NOMO-1 (cell line): ENCODE data around the gene FRMPD1.

Experiments
- DNase-seq, 2 experiments: peaks; one replicate each; lab custom pipeline; 2025; ENCODE audit not compliant: unreplicated experiment in 2 of 2; lab: John Stamatoyannopoulos, UW

FRMPD1 gene

GRCh38 chr9:37676411-37676830 is 25.7 kb downstream of the FRMPD1 start:
- DNase-seq: no peak

- no peak for DNase-seq
Observed at GRCh38 chr9:37677435-37677834, 26.7 kb downstream of the FRMPD1 start.

GRCh38 chr9:37678789-37679273 is 28.1 kb downstream of the FRMPD1 start:
- DNase-seq: no peak

- DNase-seq: no peak
Observed at GRCh38 chr9:37679649-37680402, 29.1 kb downstream of the FRMPD1 start.

- DNase-seq: no peak
Observed at GRCh38 chr9:37682951-37683350, 32.2 kb downstream of the FRMPD1 start.

- no peak for DNase-seq
Observed at GRCh38 chr9:37683531-37684371, 33.0 kb downstream of the FRMPD1 start.

- DNase-seq: no peak
Observed at GRCh38 chr9:37692622-37693221, 42.0 kb downstream of the FRMPD1 start.

GRCh38 chr9:37693260-37693659 is 42.5 kb downstream of the FRMPD1 start:
- DNase-seq: no peak

- no peak for DNase-seq
Observed at GRCh38 chr9:37694355-37694754, 43.6 kb downstream of the FRMPD1 start.

GRCh38 chr9:37696528-37696927 is 45.8 kb downstream of the FRMPD1 start:
- DNase-seq: no peak

- no peak for DNase-seq
Observed at GRCh38 chr9:37700131-37700530, 49.4 kb downstream of the FRMPD1 start.

- DNase-seq: no peak
Observed at GRCh38 chr9:37700900-37701299, 50.1 kb downstream of the FRMPD1 start.

GRCh38 chr9:37705787-37706186 is 55.0 kb downstream of the FRMPD1 start:
- DNase-seq: no peak

- no peak for DNase-seq
Observed at GRCh38 chr9:37706290-37706689, 55.5 kb downstream of the FRMPD1 start.

GRCh38 chr9:37707748-37708147 is 57.0 kb downstream of the FRMPD1 start:
- DNase-seq: no peak

GRCh38 chr9:37710046-37710445 is 59.3 kb downstream of the FRMPD1 start:
- DNase-seq: peak in 1 of 2 experiments; percentile 27

- DNase-seq: no peak
Observed at GRCh38 chr9:37715260-37715659, 64.5 kb downstream of the FRMPD1 start.

- DNase-seq: no peak
Observed at GRCh38 chr9:37715991-37716505, 65.3 kb downstream of the FRMPD1 start.

GRCh38 chr9:37719526-37719925 is 68.8 kb downstream of the FRMPD1 start:
- no peak for DNase-seq

- DNase-seq: no peak
Observed at GRCh38 chr9:37727013-37727412, 76.3 kb downstream of the FRMPD1 start.

- DNase-seq: no peak
Observed at GRCh38 chr9:37729499-37729898, 78.7 kb downstream of the FRMPD1 start.
